ENCODE measurements around the gene SCUBE2.

GRCh38 chr11:9039198-9039597 is 52.2 kb downstream of the SCUBE2 start:
- TF ChIP-seq CTCF (IDR thresholded peaks at IDR 0.05), result no peak
- no peak for TF ChIP-seq EZH2 (IDR thresholded peaks at IDR 0.05; ENCODE audit: borderline replicate concordance, insufficient read depth, low read depth, low read length, poor library complexity, severe bottlenecking)
